Duodenal mucosa (tissue), 2 donors: ENCODE data around the gene MED26.

Experiments used
- H3K27ac ChIP-seq: one replicate; pipeline ENCODE4 v1.7.0; 2013; ENCODE audit warnings: low read depth, low read length
- H3K27me3 ChIP-seq, 2 donors: one replicate each; pipeline ENCODE4 v1.7.0; 2013; ENCODE audit warnings: low read length in 2 of 2, control low read depth in 1 of 2; ENCODE audit not compliant: insufficient read depth in 2 of 2, control insufficient read depth in 1 of 2
- H3K36me3 ChIP-seq, 2 donors: one replicate each; pipeline ENCODE4 v1.7.0; 2013; ENCODE audit warnings: low read length in 2 of 2, control low read depth in 1 of 2; ENCODE audit not compliant: insufficient read depth in 2 of 2, control insufficient read depth in 1 of 2
- H3K4me1 ChIP-seq, 2 donors: one replicate each; pipeline ENCODE4 v1.7.0; 2013; ENCODE audit warnings: low read length in 2 of 2, control low read depth in 1 of 2; ENCODE audit not compliant: insufficient read depth in 2 of 2, control insufficient read depth in 1 of 2
- H3K4me3 ChIP-seq, 2 donors: one replicate each; pipeline ENCODE4 v1.7.0; 2013; ENCODE audit warnings: low read length in 2 of 2, low read depth in 1 of 2
- H3K9ac ChIP-seq, 2 donors: one replicate each; pipeline ENCODE4 v1.7.0; 2013; ENCODE audit warnings: low read length in 2 of 2, low read depth in 1 of 2
- H3K9me3 ChIP-seq, 2 donors: one replicate each; pipeline ENCODE4 v1.7.0; 2013; ENCODE audit warnings: low read length in 2 of 2, control low read depth in 1 of 2; ENCODE audit not compliant: control insufficient read depth in 1 of 2

The MED26 gene

DNA sequence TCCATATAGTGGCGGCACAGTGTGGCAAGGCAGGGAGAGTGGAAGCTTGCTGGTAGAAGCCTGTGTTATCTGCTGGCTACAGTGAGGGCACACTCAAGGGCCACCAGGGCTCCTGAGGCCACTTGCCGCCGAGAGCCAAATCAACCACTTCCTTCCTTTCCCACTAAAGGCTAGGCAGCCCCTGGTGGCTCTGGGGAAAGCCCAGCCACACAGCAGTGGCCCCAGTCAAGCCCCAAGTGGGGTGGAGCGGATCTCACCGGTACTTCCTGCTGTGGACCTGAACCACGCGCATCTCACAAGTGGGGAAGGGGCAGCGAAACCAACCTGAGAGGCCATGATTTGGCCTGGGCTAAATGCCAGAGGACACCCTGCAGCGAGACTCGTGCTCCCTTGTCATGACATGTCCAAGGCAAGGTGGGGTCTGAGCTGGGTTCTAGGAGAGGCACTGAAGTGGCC lies 33.8 kb downstream of the MED26 start:
- Histone ChIP-seq H3K9me3 (no peaks in the 10 kb centered on the region), H3K27me3 (no peaks in the 10 kb centered on the region), H3K27ac (no peak overlapping the region), H3K36me3 (peaks cover 0 to 4% of the 10 kb centered on the region in 2 donors), H3K4me3 (no peak overlapping the region), H3K4me1 (peaks cover 41 to 47% of the 10 kb centered on the region in 2 donors), H3K9ac (peak overlapping the region in 1 of 2 donors; percentile 14)

DNA sequence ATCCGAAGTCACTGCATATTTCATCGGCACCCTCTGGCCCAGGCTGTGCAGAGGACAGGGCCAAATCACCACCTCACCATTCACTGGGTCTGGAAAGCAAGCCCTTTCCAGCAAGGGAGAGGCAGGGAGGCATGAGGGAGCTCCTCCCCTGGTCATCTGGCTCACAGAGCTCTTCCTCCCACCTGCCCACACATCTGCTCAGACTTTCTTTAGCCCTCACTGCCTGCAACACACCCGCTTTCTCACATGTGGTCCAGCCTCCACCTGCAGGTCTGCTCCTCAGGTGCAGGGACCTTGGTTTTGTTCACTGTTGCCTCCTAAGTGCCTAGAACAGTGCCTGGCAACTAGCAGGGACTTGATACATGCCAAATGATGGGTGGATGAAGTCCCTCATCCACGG lies 34.8 kb downstream of the MED26 start:
- no peak overlapping the region for H3K9ac ChIP-seq
- peaks cover 0 to 4% of the 10 kb centered on the region in 2 donors for H3K36me3 ChIP-seq
- peaks cover 47 to 57% of the 10 kb centered on the region in 2 donors for H3K4me1 ChIP-seq
- H3K9me3 ChIP-seq = no peaks in the 10 kb centered on the region
- H3K27ac ChIP-seq = no peak overlapping the region
- H3K4me3 ChIP-seq = peak overlapping the region in 1 of 2 donors; percentile 18
- H3K27me3 ChIP-seq = no peaks in the 10 kb centered on the region

DNA sequence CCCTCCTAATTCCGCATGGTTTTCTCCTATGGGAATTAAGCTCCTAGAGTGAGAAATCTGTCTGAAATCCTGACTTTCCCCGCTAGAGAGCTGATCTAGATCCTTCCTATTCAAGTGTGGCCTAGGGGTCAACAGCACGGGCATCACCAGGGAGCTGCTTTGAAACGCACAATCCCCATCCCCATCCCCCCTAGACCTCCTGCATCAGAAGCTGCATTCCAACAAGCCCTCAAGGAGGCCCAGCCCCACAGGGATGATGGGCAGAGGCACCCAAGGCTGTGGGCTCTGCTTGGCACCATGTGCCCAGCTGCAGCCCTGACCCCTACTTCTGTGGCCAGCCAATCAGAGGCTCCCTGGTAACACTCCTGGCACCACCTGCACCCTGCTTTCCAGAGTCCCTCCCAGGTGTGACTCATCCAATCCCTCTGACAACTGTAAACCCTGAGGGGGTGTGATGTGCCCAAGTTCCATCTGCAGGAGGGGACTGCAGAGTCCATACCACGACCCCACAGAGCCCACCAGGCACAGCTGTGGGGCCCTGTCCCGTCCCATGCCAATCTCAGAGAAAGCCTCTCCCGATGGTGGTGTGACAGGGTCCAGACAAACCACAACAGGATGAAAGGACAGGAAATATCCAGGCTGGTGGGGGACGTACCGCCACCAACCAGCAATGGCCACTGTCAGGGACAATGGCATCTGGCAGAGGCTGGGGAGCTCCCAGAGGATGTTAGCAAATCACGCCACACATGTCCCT lies 36.0 kb downstream of the MED26 start:
- H3K9me3 ChIP-seq = no peaks in the 10 kb centered on the region
- no peak overlapping the region for H3K4me3 ChIP-seq
- H3K27ac ChIP-seq = no peak overlapping the region
- H3K27me3 ChIP-seq = no peaks in the 10 kb centered on the region
- peaks cover 0 to 4% of the 10 kb centered on the region in 2 donors for H3K36me3 ChIP-seq
- peaks cover 58 to 69% of the 10 kb centered on the region in 2 donors for H3K4me1 ChIP-seq
- no peak overlapping the region for H3K9ac ChIP-seq

DNA sequence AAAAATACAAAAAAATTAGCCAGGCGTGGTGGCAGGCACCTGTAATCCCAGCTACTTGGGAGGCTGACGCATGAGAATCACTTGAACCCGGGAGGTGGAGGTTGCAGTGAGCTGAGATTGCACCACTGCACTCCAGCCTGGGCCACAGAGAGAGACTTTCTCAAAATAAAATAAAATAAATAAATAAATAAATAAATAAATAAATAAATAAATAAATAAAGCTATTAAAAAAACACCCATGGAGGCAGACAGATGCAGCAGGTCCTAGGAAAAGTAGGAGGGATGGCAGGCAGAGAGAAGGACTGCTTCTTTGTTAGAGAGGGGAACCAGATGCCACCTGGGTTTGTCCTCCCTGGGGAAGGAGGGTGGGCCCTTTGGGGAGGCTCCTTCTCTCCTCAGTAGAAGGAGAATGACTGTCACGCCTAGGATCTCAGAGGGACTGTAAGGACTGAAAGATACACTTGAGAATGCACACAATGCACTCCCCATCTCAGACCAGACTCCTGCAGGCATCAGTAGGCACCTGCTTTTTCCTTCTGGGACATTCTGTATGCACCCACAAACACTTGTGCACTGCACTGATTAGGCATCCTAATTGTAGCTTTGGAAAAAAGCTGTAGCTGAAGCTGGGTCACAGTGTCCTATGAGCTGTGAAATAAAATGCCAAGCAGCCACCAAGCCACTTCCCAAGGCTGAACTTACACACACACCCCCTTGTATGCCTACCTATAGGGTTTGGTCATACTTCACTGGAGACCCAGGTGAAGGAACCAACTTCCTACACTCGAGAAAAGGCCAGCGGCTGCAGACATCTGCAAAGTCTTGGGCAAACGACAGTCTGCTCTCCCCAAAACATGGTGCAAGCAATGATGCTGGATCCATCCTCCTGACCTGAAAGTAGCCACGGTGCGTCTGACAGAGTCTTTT lies 36.9 kb downstream of the MED26 start:
- Histone ChIP-seq H3K27me3 (no peaks in the 10 kb centered on the region), H3K9me3 (no peaks in the 10 kb centered on the region), H3K4me1 (peaks cover 67 to 77% of the 10 kb centered on the region in 2 donors), H3K9ac (no peak overlapping the region), H3K36me3 (peaks cover 0 to 4% of the 10 kb centered on the region in 2 donors), H3K27ac (no peak overlapping the region), H3K4me3 (no peak overlapping the region)

DNA sequence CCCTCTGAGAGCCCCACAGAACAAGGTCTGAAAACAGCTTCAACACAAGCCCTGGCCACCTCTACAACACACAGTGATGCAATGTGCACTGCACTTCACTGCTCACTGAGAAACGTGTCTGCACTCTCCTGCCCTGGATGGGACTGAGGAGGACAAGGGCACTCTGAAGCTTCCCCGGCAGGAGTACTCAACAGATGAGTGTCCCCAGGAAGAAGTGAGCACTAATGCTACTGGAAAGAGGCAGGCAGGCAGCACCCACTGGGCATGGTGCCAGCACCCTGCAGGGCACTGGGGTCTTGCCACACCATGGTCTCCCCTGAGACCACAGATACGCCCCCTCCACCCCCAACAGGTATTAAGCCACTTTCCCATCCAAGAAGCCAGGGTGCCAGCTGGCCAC lies 38.1 kb downstream of the MED26 start:
- peaks cover 0 to 4% of the 10 kb centered on the region in 2 donors for H3K36me3 ChIP-seq
- H3K9me3 ChIP-seq = no peaks in the 10 kb centered on the region
- no peak overlapping the region for H3K4me3 ChIP-seq
- no peak overlapping the region for H3K27ac ChIP-seq
- no peaks in the 10 kb centered on the region for H3K27me3 ChIP-seq
- H3K9ac ChIP-seq = no peak overlapping the region
- H3K4me1 ChIP-seq = peaks cover 72 to 84% of the 10 kb centered on the region in 2 donors

DNA sequence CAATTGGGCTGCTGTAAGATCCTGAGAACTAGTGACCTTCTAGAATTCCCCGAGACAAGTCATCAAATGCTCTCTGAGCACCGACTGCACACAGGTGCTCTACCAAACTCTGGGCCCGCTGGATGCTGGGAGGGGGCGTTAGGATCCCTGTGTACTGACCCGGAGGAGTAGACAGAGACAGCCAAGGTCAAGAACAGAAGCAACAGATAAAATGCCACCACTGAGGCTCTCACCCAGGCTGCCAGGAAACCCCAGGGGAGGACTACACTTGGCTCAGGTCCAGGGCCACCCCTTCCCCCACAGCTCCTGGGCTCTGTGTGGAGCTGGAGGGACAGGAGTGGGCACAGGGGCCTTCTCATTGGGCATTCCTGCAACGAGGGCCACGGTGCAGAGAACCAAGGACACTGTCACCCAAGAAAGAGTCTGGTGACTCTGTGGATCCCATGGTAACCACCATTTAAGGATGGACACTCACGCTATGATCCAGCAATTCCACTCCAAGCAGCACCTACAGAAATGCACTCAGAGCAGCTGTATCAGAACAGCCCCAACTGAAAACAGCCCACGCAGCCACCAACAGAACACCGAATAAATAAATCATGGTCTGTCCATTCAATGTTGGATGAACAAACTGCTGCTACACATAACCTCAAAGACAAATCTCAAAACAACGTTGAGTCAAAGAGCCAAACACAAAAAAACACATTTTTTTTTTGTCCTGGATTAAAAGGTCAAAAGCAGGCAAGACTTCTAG lies 39.0 kb downstream of the MED26 start:
- Histone ChIP-seq H3K4me3 (no peak overlapping the region), H3K27ac (no peak overlapping the region), H3K36me3 (peaks cover 0 to 4% of the 10 kb centered on the region in 2 donors), H3K9me3 (no peaks in the 10 kb centered on the region), H3K4me1 (peaks cover 72 to 83% of the 10 kb centered on the region in 2 donors), H3K27me3 (no peaks in the 10 kb centered on the region), H3K9ac (no peak overlapping the region)

DNA sequence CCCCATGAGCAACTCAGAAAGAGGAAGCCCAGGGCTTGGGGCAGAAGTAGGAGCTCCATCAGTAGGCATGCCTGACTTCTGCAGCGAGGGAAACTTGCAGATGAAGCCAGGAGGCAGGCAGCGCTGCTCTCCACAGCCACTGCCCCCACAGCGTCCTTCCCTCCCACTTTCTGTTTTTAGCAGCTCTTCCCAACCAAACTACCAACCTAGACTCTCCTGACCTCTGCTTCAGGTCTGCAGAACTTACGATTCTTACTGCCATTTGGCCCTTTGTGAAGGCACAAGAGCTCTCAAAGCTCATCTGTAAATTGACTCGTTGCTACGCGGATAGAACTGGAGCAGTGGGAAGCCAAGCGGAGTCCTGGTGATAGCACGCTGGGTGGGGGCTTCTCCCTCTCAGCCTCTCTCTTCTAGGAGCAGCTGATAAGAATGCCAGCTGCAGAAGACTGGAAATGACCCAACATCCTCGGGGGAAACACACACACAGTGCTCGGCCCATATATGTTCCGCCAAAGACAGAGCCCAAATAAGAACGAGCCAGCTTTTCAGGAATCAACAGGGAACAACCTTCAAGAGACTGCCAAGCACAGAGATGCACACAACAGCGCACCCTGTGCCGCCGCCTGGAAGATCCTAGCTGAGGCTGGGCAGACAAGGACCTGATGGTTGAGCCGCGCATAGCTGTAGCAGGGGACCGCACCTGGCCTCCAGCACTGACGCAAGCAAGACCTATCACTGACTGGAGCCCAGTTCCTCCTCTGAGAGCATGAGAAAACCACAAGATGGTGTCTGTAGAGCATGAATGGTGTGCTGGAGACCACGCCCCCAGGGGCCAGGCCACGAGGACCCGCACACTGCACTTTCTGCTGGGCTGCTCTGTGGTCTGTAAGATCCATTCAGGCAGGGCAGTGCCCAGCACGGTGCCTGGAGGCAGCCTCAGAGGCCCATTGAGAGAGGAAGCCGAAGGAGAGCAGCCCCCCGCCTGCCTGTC lies 39.9 kb downstream of the MED26 start:
- Histone ChIP-seq H3K27ac (peak overlapping the region; percentile 1), H3K9ac (peak overlapping the region; percentile 20 to 44), H3K9me3 (no peaks in the 10 kb centered on the region), H3K4me1 (peaks cover 72 to 83% of the 10 kb centered on the region in 2 donors), H3K4me3 (peak overlapping the region; percentile 41 to 48), H3K36me3 (peaks cover 0 to under 1% of the 10 kb centered on the region in 2 donors), H3K27me3 (no peaks in the 10 kb centered on the region)

DNA sequence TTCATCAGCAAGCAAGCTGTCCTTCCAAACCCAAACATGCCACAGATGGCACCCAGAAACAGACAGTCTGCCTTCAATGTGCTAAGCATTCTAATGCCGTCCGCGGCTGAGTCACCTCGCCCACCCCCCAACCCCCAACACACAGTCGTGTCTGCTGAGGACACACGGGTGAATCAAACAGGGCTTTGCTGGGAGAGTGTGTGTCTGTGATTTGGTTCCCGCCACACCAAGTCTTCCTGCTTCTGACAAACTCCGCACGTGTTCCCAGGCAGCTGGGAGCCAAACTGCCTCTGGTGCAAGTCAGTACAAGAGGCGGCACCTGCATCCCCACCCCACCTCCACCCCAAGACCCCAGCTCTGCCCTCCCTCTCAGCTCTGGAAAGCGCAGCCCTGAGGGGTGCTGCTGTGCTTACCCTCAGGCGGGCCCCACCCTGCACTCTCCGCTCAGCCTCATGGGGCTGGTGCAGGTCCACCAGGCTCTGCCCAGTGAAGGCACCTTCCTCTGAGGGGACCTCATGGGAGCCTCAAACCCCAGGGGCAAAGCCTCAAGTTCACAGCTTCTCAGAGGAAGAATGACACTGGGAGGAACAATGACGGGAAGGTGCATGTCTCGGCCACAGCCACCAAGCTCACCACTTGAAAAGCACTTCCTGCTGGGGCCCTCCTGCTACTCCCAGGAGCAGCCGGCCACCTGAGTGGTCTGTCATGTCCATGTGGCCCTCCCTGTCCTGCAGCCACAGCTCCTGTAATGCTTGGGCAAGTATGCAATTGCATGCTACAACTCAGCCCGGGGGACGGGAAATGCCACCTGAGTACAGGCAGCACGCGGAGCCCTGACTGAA lies 40.8 kb downstream of the MED26 start:
- H3K27me3 ChIP-seq = no peaks in the 10 kb centered on the region
- H3K4me1 ChIP-seq = peaks cover 77 to 87% of the 10 kb centered on the region in 2 donors
- no peaks in the 10 kb centered on the region for H3K36me3 ChIP-seq
- no peaks in the 10 kb centered on the region for H3K9me3 ChIP-seq
- peak overlapping the region in 1 of 2 donors; percentile 44 for H3K9ac ChIP-seq
- peak overlapping the region; percentile 41 to 48 for H3K4me3 ChIP-seq
- peak overlapping the region; percentile 23 for H3K27ac ChIP-seq
